HEK293 (cell line): ENCODE data around the gene FANCE.

Source experiments
- CTCF ChIA-PET: fragments of 350-600 bp; formaldehyde crosslinking; extraction: SDS; loops from one replicate; lab custom pipeline; 2021; ENCODE audit warnings: antibody characterized with exemption; lab: Yijun Ruan, JAX
- POLR2A ChIA-PET: fragments of 300-600 bp; formaldehyde crosslinking; extraction: SDS; loops from one replicate; lab custom pipeline; 2020; ENCODE audit warnings: antibody characterized with exemption, inconsistent platforms; lab: Yijun Ruan, JAX
- H3K27ac ChIP-seq: fragments of 200-500 bp; sonication (Bioruptor generic); 2 replicates; pipeline ENCODE4 v1.5.1; 2014; ENCODE audit warnings: low read depth, low read length, control low read depth, inconsistent platforms; ENCODE audit errors: extremely low read depth
- H3K36me3 ChIP-seq, 2 experiments: fragments of 200-500 bp in 1 of 2; sonication (Bioruptor generic) in 1 of 2; 1 replicate in 1 of 2; 2 replicates in 1 of 2; pipeline ENCODE4 v1.5.1; 2014 to 2017; ENCODE audit warnings: inconsistent platforms in 2 of 2, low read length in 2 of 2; ENCODE audit not compliant: control insufficient read depth in 2 of 2, insufficient read depth in 1 of 2
- H3K4me1 ChIP-seq: fragments of 200-500 bp; sonication (Bioruptor generic); 2 replicates; pipeline ENCODE4 v1.5.1; 2014; ENCODE audit warnings: mild to moderate bottlenecking, low read length, inconsistent platforms; ENCODE audit not compliant: control insufficient read depth, insufficient read depth
- H3K4me3 ChIP-seq: 2 replicates; pipeline ENCODE4 v1.5.1; 2011; ENCODE audit warnings: low read depth, mild to moderate bottlenecking, control low read depth, low read length, moderate library complexity
- H3K9me3 ChIP-seq: fragments of 200-500 bp; sonication (Bioruptor generic); 2 replicates; pipeline ENCODE4 v1.5.1; 2014; ENCODE audit warnings: low read depth, low read length, inconsistent platforms; ENCODE audit not compliant: control insufficient read depth, insufficient read depth
- ZFP37 ChIP-seq: fragments of 450-650 bp; formaldehyde crosslinking; IDR thresholded peaks from 2 replicates; pipeline ENCODE4 v1.5.1; 2016; ENCODE audit warnings: missing biosample characterization, missing genetic modification characterization
- ZIC2 ChIP-seq: fragments of 450-650 bp; formaldehyde crosslinking; IDR thresholded peaks from 2 replicates; pipeline ENCODE4 v1.5.1; 2016; ENCODE audit warnings: missing biosample characterization, missing genetic modification characterization
- ZNF148 ChIP-seq: fragments of 450-650 bp; formaldehyde crosslinking; IDR thresholded peaks from 2 replicates; pipeline ENCODE4 v1.5.0; 2017; ENCODE audit warnings: missing biosample characterization, missing genetic modification characterization, borderline replicate concordance
- ZNF175 ChIP-seq: fragments of 450-650 bp; formaldehyde crosslinking; IDR thresholded peaks from 2 replicates; pipeline ENCODE4 v1.5.1; 2016; ENCODE audit warnings: missing biosample characterization, missing genetic modification characterization
- ZNF404 ChIP-seq: fragments of 450-650 bp; formaldehyde crosslinking; IDR thresholded peaks from 2 replicates; pipeline ENCODE4 v1.5.1; 2017; ENCODE audit warnings: missing biosample characterization, missing genetic modification characterization
- ZNF514 ChIP-seq: fragments of 450-650 bp; formaldehyde crosslinking; IDR thresholded peaks from 2 replicates; pipeline ENCODE4 v1.5.1; 2016; ENCODE audit warnings: missing biosample characterization, missing genetic modification characterization
- ZNF530 ChIP-seq: fragments of 450-650 bp; formaldehyde crosslinking; IDR thresholded peaks from 2 replicates; pipeline ENCODE4 v1.5.1; 2016; ENCODE audit warnings: low read depth, missing biosample characterization, missing genetic modification characterization
- ZNF660 ChIP-seq: fragments of 450-650 bp; IDR thresholded peaks from 2 replicates; pipeline ENCODE4 v1.5.1; 2018; ENCODE audit warnings: missing biosample characterization, mild to moderate bottlenecking, missing genetic modification characterization
- ZSCAN30 ChIP-seq: fragments of 450-650 bp; IDR thresholded peaks from 2 replicates; pipeline ENCODE4 v1.5.1; 2018; ENCODE audit warnings: missing biosample characterization, mild to moderate bottlenecking, missing genetic modification characterization, moderate library complexity
- TF ChIP-seq, protein P1 (sequence below): fragments of 450-650 bp; formaldehyde crosslinking; IDR thresholded peaks from 2 replicates; pipeline ENCODE4 v1.5.1; 2017; ENCODE audit warnings: missing biosample characterization, missing genetic modification characterization
- TF ChIP-seq, protein P2 (sequence below): fragments of 450-650 bp; formaldehyde crosslinking; IDR thresholded peaks from 2 replicates; pipeline ENCODE4 v1.5.1; 2016; ENCODE audit warnings: missing biosample characterization, missing genetic modification characterization, low read depth

Gene FANCE

GRCh38 chr6:35411066-35411465 lies 41.1 kb upstream of the FANCE start:
- no peak overlapping the region for H3K4me3 ChIP-seq
- POLR2A ChIA-PET: no interaction called here
- TF ChIP-seq ZFP37 (tag by site-specific recombination) (no peak), ZNF404 (no peak), ZSCAN30 (no peak), ZNF148 (tag by site-specific recombination) (no peak), ZIC2 (0 out of 2 replicates have a peak, but pooled peaks have one; percentile 10), ZNF514 (tag by site-specific recombination) (no peak), ZNF660 (tag by site-specific recombination) (no peak), ZNF530 (tag by site-specific recombination) (no peak)
- TF ChIP-seq, protein P1, sequence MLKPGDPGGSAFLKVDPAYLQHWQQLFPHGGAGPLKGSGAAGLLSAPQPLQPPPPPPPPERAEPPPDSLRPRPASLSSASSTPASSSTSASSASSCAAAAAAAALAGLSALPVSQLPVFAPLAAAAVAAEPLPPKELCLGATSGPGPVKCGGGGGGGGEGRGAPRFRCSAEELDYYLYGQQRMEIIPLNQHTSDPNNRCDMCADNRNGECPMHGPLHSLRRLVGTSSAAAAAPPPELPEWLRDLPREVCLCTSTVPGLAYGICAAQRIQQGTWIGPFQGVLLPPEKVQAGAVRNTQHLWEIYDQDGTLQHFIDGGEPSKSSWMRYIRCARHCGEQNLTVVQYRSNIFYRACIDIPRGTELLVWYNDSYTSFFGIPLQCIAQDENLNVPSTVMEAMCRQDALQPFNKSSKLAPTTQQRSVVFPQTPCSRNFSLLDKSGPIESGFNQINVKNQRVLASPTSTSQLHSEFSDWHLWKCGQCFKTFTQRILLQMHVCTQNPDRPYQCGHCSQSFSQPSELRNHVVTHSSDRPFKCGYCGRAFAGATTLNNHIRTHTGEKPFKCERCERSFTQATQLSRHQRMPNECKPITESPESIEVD: no peak
- TF ChIP-seq, all 188 proteins: peak for 1
- Histone ChIP-seq H3K4me1 (peaks cover 4% of the 10 kb centered on the region), H3K9me3 (no peaks in the 10 kb centered on the region), H3K27ac (no peak overlapping the region), H3K36me3 (peaks cover 0 to 23% of the 10 kb centered on the region in 2 experiments; a peak in 2 of 3 replicates)
- CTCF ChIA-PET: interaction anchor here (0.6 to 1.5 kb wide), 2 partner anchors 12 to 37 kb away, joined by 3 read pairs; no protein-coding TSS in a partner anchor

GRCh38 chr6:35412102-35412501 lies 40.0 kb upstream of the FANCE start:
- ChIA-PET POLR2A (no interaction called here), CTCF (interaction anchor here (0.7 to 1.5 kb wide), 2 partner anchors 11 to 36 kb away, joined by 3 read pairs; no protein-coding TSS in a partner anchor)
- Histone ChIP-seq H3K4me1 (peaks cover 4% of the 10 kb centered on the region), H3K36me3 (peaks cover 0 to 23% of the 10 kb centered on the region in 2 experiments; a peak in 2 of 3 replicates), H3K27ac (no peak overlapping the region), H3K4me3 (no peak overlapping the region), H3K9me3 (no peaks in the 10 kb centered on the region)
- no peak for TF ChIP-seq ZNF175 (tag by site-specific recombination)

DNA sequence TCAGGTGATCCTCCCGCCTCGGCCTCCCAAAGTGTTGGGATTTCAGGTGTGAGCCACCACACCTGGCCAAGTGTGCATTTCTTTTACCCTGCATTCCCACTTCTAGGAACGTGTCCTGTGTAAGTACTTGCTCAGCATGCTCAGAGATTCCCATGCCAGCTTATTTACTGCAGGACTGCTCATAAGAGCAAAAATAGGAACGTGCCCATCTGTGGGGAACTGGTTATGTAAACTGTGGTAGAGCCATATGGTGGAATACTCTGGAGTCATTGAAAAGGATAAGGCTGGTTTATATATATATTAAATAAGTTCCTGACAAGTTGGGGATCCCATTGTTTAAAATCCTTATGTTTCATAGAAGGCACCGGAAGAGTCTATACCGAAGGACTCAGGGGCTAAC lies 38.2 kb upstream of the FANCE start:
- H3K9me3 ChIP-seq: no peaks in the 10 kb centered on the region
- TF ChIP-seq, protein P2, sequence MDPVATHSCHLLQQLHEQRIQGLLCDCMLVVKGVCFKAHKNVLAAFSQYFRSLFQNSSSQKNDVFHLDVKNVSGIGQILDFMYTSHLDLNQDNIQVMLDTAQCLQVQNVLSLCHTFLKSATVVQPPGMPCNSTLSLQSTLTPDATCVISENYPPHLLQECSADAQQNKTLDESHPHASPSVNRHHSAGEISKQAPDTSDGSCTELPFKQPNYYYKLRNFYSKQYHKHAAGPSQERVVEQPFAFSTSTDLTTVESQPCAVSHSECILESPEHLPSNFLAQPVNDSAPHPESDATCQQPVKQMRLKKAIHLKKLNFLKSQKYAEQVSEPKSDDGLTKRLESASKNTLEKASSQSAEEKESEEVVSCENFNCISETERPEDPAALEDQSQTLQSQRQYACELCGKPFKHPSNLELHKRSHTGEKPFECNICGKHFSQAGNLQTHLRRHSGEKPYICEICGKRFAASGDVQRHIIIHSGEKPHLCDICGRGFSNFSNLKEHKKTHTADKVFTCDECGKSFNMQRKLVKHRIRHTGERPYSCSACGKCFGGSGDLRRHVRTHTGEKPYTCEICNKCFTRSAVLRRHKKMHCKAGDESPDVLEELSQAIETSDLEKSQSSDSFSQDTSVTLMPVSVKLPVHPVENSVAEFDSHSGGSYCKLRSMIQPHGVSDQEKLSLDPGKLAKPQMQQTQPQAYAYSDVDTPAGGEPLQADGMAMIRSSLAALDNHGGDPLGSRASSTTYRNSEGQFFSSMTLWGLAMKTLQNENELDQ (tag by site-specific recombination): no peak
- no peak overlapping the region for H3K4me3 ChIP-seq
- peaks cover 4% of the 10 kb centered on the region for H3K4me1 ChIP-seq
- POLR2A ChIA-PET: no interaction called here
- H3K27ac ChIP-seq: no peak overlapping the region
- CTCF ChIA-PET: interaction anchor here (0.6 to 3.3 kb wide), 7 partner anchors 10 to 426 kb away, joined by 3 to 42 read pairs (median 8); partner anchors contain the start of genes FANCE and PPARD
- H3K36me3 ChIP-seq: peaks cover 0 to 32% of the 10 kb centered on the region in 2 experiments; a peak in 2 of 3 replicates
